HepG2 (cell line): ENCODE results near the gene ACTR3. TPM values are rescaled to one million over a fixed set of nuclear protein-coding genes. Genes with fewer than 3 reads are reported as not detected.

Experiments
- ARHGAP35 ChIP-seq: sonication (generic); formaldehyde crosslinking; IDR thresholded peaks from 2 replicates; pipeline ENCODE4 v1.9.0; 2022; ENCODE audit warnings: mild to moderate bottlenecking, inconsistent platforms, moderate library complexity, missing genetic modification reagents, borderline replicate concordance
- ARID2 ChIP-seq: sonication (generic); formaldehyde crosslinking; IDR thresholded peaks from 2 replicates; pipeline ENCODE4 v1.8.1; 2022; ENCODE audit warnings: mild to moderate bottlenecking, missing genetic modification reagents, borderline replicate concordance
- CHD4 ChIP-seq: fragments of 200-600 bp; sonication (generic); IDR thresholded peaks from 2 replicates; pipeline ENCODE4 v1.7.0; 2017; ENCODE audit warnings: mild to moderate bottlenecking, low read length, borderline replicate concordance
- FOXK2 ChIP-seq: fragments of 450-650 bp; IDR thresholded peaks from 2 replicates; pipeline ENCODE4 v1.6.1; 2016
- GTF3A ChIP-seq: sonication (generic); formaldehyde crosslinking; conservative IDR thresholded peaks from 2 replicates; pipeline ENCODE4 v1.4.0; 2020; ENCODE audit warnings: mild to moderate bottlenecking, missing genetic modification reagents
- HHEX ChIP-seq: IDR thresholded peaks from 2 replicates; pipeline ENCODE4 v1.6.1; 2016; ENCODE audit warnings: control low read depth
- IRX3 ChIP-seq: sonication (generic); formaldehyde crosslinking; IDR thresholded peaks from 2 replicates; pipeline ENCODE4 v1.8.1; 2023; ENCODE audit warnings: mild to moderate bottlenecking, low read depth, missing genetic modification reagents, borderline replicate concordance
- MIER2 ChIP-seq: IDR thresholded peaks from 2 replicates; pipeline ENCODE4 v1.6.1; 2016; ENCODE audit warnings: missing biosample characterization, missing genetic modification reagents
- PTBP1 ChIP-seq: fragments of 200-400 bp; formaldehyde crosslinking; IDR thresholded peaks from 2 replicates; pipeline ENCODE4 v1.6.1; 2018; ENCODE audit warnings: low read length, low read depth; ENCODE audit not compliant: poor library complexity, severe bottlenecking
- SAFB2 ChIP-seq: sonication (generic); formaldehyde crosslinking; IDR thresholded peaks from 2 replicates; pipeline ENCODE4 v1.5.1; 2020; ENCODE audit warnings: missing genetic modification reagents, low read depth, mild to moderate bottlenecking, borderline replicate concordance
- ZBTB42 ChIP-seq: sonication (generic); formaldehyde crosslinking; IDR thresholded peaks from 2 replicates; pipeline ENCODE4 v1.5.0; 2020; ENCODE audit warnings: mild to moderate bottlenecking, missing genetic modification reagents
- ZFP62 ChIP-seq: sonication (generic); formaldehyde crosslinking; IDR thresholded peaks from 2 replicates; pipeline ENCODE4 v1.4.0; 2020; ENCODE audit warnings: missing genetic modification reagents
- ZNF10 ChIP-seq: sonication (generic); formaldehyde crosslinking; IDR thresholded peaks from 2 replicates; pipeline ENCODE4 v1.4.0; 2020; ENCODE audit warnings: mild to moderate bottlenecking, low read depth, missing genetic modification reagents, borderline replicate concordance
- ZNF329 ChIP-seq: sonication (generic); formaldehyde crosslinking; IDR thresholded peaks from 2 replicates; pipeline ENCODE4 v1.9.0; 2021; ENCODE audit warnings: low read depth, mild to moderate bottlenecking, missing genetic modification reagents
- ZNF484 ChIP-seq: sonication (generic); formaldehyde crosslinking; IDR thresholded peaks from 2 replicates; pipeline ENCODE4 v1.5.1; 2020; ENCODE audit warnings: mild to moderate bottlenecking, low read depth, missing genetic modification reagents, borderline replicate concordance
- ZNF567 ChIP-seq: sonication (generic); formaldehyde crosslinking; IDR thresholded peaks from 2 replicates; pipeline ENCODE4 v1.8.1; 2023; ENCODE audit warnings: mild to moderate bottlenecking, missing genetic modification reagents, borderline replicate concordance
- ZNF747 ChIP-seq: sonication (generic); formaldehyde crosslinking; IDR thresholded peaks from 2 replicates; pipeline ENCODE4 v1.8.1; 2023; ENCODE audit warnings: missing genetic modification reagents, mild to moderate bottlenecking, borderline replicate concordance
- polyA plus RNA-seq, 8 experiments: library from polyadenylated mRNA; depleted of rRNA in 3 of 8; stranded (reverse) in 7 of 8; unstranded in 1 of 8; fragments of >200 nt; fragmentation: Illumina TruSeq in 4 of 8; extraction: Trizol in 4 of 8; gene quantifications; 2 replicates each; pipeline versions ENCODE4 v1.2.1 to v1.2.3, GENCODE V29; 2011 to 2016; ENCODE audit warnings: low read depth in 4 of 8, missing spikeins in 1 of 8, mixed read lengths in 1 of 8; ENCODE audit not compliant: insufficient read depth in 1 of 8
- total RNA-seq, 5 experiments: library from RNA; depleted of rRNA; stranded (reverse); fragments of >200 nt; fragmentation: Illumina TruSeq; extraction: Trizol; gene quantifications; 2 replicates each; pipeline ENCODE4 v1.2.3, GENCODE V29; 2016; ENCODE audit warnings: low read depth in 1 of 5
- TF ChIP-seq, protein P1 (sequence below): sonication (generic); formaldehyde crosslinking; IDR thresholded peaks from 2 replicates; pipeline ENCODE4 v1.4.0; 2020; ENCODE audit warnings: missing genetic modification reagents
- TF ChIP-seq, protein P2 (sequence below): sonication (generic); formaldehyde crosslinking; IDR thresholded peaks from 2 replicates; pipeline ENCODE4 v1.5.1; 2020; ENCODE audit warnings: missing genetic modification reagents, mild to moderate bottlenecking, borderline replicate concordance
- TF ChIP-seq, protein P3 (sequence below): sonication (generic); formaldehyde crosslinking; IDR thresholded peaks from 2 replicates; pipeline ENCODE4 v1.4.0; 2020; ENCODE audit warnings: low read depth, mild to moderate bottlenecking, missing genetic modification reagents
- TF ChIP-seq, protein P4 (sequence below): sonication (generic); formaldehyde crosslinking; IDR thresholded peaks from 2 replicates; pipeline ENCODE4 v1.8.1; 2023; ENCODE audit warnings: mild to moderate bottlenecking, missing genetic modification reagents, borderline replicate concordance
- TF ChIP-seq, protein P5 (sequence below): IDR thresholded peaks from 2 replicates; pipeline ENCODE4 v1.6.1; 2016; ENCODE audit warnings: missing biosample characterization, missing genetic modification reagents, low read depth

ACTR3 gene
- total and polyA plus RNA-seq, 2 of the 13 experiments (the other 11 are each of a cell fraction or from before 2014, with no cell fraction given), result 123 to 225 TPM

DNA sequence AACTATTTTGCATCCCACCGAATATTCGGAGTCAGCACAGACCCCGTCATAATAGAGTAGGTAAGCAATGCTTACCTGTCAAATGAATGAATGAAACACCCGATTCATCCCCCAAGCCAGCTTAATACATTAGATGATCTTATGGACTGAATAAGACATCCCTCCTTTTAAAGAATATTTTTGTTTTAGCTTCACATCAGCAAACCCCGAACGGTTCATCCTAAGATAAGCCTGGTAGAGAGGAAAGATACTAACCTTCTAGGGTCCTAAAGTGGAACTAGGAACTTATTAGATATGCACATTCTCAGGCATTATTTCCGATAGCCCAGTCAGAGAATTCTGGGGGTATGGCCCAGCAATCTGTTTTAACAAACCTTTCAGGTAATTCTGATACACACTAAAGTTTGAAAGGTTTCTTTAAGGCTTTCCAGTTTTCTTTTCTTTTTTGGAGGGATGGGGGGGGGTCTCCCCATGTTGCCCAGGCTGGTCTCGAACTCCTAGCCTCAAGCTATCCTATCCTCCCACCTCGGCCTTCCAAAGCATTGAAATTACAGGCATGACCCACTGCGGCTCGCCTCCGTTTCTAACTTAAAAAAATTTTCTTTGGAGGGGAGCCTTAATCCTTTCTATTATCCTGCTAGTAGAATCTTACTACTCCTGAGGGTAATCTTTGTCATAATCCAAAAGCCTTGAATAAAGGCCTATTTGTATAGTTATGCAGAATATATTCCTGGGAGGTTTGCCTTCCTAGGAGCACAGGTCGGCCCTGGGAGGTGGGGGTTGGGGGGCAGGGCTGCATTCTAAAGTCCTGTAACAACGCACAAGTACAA is 1.0 kb upstream of the ACTR3 start (continued):
- TF ChIP-seq, protein P1, sequence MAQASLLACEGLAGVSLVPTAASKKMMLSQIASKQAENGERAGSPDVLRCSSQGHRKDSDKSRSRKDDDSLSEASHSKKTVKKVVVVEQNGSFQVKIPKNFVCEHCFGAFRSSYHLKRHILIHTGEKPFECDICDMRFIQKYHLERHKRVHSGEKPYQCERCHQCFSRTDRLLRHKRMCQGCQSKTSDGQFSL (CRISPR knock-in tag), result peak; percentile 74
- no peak for TF ChIP-seq ZFP62
- TF ChIP-seq, protein P2, sequence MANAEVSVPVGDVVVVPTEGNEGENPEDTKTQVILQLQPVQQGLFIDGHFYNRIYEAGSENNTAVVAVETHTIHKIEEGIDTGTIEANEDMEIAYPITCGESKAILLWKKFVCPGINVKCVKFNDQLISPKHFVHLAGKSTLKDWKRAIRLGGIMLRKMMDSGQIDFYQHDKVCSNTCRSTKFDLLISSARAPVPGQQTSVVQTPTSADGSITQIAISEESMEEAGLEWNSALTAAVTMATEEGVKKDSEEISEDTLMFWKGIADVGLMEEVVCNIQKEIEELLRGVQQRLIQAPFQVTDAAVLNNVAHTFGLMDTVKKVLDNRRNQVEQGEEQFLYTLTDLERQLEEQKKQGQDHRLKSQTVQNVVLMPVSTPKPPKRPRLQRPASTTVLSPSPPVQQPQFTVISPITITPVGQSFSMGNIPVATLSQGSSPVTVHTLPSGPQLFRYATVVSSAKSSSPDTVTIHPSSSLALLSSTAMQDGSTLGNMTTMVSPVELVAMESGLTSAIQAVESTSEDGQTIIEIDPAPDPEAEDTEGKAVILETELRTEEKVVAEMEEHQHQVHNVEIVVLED, result 0 out of 2 replicates have a peak, but pooled peaks have one; percentile 30
- TF ChIP-seq FOXK2, result no peak
- no peak for TF ChIP-seq ZNF747 (CRISPR knock-in tag)
- peak; percentile 72; the same call in 1 of the 2 replicates for TF ChIP-seq ARID2 (CRISPR knock-in tag)
- TF ChIP-seq ZNF567 (CRISPR knock-in tag), result 0 out of 2 replicates have a peak, but pooled peaks have one; percentile 6
- no peak for TF ChIP-seq ZBTB42 (CRISPR knock-in tag)
- TF ChIP-seq IRX3 (CRISPR knock-in tag), result 0 out of 2 replicates have a peak, but pooled peaks have one; percentile 26
- no peak for TF ChIP-seq SAFB2 (CRISPR knock-in tag)
- TF ChIP-seq, protein P3, sequence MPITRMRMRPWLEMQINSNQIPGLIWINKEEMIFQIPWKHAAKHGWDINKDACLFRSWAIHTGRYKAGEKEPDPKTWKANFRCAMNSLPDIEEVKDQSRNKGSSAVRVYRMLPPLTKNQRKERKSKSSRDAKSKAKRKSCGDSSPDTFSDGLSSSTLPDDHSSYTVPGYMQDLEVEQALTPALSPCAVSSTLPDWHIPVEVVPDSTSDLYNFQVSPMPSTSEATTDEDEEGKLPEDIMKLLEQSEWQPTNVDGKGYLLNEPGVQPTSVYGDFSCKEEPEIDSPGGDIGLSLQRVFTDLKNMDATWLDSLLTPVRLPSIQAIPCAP (CRISPR knock-in tag), result no peak
- no peak for TF ChIP-seq ZNF484 (CRISPR knock-in tag)
- TF ChIP-seq, protein P4, sequence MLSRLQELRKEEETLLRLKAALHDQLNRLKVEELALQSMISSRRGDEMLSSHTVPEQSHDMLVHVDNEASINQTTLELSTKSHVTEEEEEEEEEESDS (CRISPR knock-in tag), result no peak
- TF ChIP-seq ARHGAP35 (CRISPR knock-in tag), result no peak
- 0 out of 2 replicates have a peak, but pooled peaks have one; percentile 86 for TF ChIP-seq CHD4
- TF ChIP-seq, protein P5, sequence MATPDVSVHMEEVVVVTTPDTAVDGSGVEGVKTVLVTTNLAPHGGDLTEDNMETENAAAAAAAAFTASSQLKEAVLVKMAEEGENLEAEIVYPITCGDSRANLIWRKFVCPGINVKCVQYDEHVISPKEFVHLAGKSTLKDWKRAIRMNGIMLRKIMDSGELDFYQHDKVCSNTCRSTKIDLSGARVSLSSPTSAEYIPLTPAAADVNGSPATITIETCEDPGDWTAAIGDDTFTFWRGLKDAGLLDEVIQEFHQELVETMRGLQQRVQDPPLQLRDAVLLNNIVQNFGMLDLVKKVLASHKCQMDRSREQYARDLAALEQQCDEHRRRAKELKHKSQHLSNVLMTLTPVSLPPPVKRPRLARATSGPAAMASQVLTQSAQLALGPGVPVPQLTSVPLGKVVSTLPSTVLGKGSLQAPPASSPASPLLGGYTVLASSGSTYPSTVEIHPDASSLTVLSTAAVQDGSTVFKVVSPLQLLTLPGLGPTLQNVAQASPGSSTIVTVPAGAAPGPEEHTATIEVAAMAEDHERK (CRISPR knock-in tag), result no peak
- TF ChIP-seq GTF3A (CRISPR knock-in tag), result no peak
- no peak for TF ChIP-seq PTBP1
- TF ChIP-seq HHEX (CRISPR knock-in tag), result no peak
- TF ChIP-seq ZNF10 (CRISPR knock-in tag), result no peak
- no peak for TF ChIP-seq ZNF329 (CRISPR knock-in tag)
- no peak for TF ChIP-seq MIER2
